Femur (tissue), 1 donor: ENCODE results near the gene NUDC.
"Not testable (repeated sequence)": the region's sequence is repeated elsewhere in the genome, so short reads cannot be mapped to it uniquely, and the experiment has no call there.

Experiments
- DNase-seq: peaks from one replicate; pipeline ENCODE4 v3.0.0-alpha.2; 2017

Gene NUDC

DNA sequence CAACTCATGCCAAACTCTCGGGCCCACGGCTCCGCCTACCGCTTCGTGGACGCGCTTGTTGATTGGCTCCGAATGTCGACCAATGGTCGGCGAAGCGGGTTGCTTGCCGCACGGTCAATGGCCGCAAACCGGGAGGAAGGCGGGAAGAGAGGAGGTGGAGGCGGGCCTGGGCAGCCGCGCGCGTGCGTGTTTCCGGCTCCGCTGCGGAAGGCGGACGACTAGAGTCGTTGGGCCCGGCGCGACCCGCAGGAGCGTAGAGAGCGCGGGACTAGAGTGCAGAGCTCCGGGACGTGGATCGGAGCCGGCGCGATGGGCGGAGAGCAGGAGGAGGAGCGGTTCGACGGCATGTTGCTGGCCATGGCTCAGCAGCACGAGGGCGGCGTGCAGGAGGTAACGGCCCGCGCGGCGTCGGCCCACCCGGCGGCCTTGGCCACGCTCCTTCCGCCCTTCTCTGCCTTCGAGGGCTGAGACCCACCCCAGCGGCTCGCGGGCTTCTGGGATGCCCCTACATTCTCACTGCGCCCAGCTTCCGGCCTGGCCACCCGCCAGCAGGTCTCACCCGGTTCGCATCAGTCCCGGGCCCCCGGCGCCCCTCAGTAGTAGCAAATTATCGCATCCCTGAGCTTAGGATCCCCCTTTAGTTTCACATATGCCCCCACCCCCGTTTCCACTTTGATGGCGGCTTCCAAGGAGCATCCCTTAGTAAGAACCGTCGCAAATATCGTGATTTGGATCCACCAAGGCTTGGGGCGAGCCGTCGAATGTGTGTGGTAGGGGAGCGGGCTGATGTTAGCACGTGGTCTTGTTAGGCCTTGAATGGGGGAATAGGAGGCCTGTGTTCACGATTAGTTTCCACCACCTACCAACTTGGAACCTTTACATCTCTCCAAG lies at the start of gene NUDC:
Gene NUDC, plus strand, starts transcription at position 204 of the 891 bp plus-strand sequence. Its CDS starts 106 bp downstream, at position 310.
- peak; percentile 98 for DNase-seq

DNA sequence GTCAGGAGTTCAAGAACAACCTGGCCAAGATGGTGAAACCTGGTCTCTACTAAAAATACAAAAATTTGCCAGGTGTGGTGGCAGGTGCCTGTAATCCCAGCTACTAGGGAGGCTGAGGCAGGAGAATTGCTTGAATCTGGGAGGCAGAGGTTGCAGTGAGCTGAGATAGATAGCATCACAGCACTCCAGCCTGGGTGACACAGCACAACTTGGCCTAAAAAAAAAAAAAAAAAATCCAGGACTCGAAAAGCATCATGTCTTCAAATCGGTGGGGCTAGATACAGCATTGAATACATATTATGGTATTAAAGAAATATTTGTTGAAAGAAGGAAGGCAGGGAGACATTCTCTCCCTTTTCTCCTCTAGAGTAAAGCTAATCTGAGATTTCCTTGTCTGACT lies 48.4 kb upstream of the NUDC start:
- DNase-seq = not testable (repeated sequence)

DNA sequence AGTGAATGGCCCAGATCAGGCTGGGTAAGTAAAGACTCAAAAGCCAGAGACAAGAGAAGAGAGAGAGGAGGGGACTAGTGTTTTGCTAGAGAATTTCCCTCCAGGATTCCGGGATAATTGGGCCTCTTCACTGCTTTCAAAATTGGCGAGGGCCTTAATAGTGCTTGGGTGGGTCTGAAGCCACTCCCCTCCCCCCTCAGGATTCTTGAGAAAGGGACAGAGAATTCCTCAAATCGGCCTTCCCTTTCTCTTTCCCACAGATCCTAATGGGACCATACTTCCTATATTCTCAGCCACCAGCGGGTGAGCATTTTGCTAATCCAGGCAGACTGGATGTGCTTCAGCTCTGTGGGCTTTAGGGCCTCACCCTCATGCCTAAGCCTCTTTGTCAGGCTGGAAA lies 46.6 kb upstream of the NUDC start:
- DNase-seq = no peak

DNA sequence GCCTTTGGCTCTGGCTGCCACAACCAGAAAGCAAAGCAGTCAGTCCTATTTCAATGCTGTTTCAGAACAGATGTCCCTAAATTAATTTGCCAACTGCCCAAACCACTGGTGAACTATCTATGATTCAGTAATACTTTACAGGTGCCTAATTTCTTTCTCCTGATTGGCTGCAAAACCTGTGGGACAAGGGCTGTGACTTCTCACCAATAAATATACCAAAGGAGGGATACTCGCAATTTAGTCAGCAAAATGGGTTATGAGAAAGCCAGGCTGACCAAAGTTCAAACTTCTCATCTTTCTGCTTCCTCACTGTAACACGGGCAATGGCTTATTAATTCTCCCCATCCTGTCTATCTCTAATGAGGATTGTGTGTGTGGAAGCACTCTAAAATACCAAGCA lies 44.2 kb upstream of the NUDC start:
- DNase-seq = no peak

DNA sequence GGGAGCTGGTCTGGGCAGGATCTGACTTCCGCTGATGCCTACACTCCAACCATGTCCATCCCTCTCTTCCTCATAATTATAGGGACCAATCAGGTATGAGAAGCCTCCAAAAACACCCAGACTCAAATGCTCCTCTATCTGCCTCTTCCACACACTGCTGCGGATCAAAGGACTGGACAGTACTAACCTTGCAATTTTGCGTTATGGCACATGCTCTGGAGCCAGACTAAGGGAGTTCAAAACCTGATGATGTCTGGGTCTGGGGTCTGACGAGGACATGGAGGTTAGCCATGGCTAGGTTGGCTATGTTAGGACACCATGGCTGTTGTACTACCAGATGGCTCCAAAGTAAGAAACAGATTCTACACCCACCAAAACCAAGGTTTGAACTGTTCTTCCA lies 41.8 kb upstream of the NUDC start:
- no peak for DNase-seq

DNA sequence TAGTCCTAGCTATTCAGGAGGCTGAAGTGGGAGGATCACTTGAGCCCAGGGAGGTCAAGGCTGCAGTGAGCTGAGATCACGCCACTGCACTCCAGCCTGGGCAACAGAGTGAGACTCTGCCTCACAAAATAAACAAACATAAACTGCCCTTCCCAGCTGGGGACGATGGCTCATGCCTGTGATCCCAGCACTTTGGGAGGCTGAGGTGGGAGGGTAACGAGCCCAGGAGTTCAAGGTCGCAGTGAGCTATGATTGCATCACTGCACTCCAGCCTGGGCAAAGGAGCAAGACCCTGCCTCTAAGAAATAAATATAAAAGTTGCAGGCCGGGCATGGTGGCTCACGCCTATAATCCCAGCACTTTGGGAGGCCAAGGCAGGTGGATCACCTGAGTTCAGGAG lies 39.9 kb upstream of the NUDC start:
- DNase-seq = not testable (repeated sequence)

DNA sequence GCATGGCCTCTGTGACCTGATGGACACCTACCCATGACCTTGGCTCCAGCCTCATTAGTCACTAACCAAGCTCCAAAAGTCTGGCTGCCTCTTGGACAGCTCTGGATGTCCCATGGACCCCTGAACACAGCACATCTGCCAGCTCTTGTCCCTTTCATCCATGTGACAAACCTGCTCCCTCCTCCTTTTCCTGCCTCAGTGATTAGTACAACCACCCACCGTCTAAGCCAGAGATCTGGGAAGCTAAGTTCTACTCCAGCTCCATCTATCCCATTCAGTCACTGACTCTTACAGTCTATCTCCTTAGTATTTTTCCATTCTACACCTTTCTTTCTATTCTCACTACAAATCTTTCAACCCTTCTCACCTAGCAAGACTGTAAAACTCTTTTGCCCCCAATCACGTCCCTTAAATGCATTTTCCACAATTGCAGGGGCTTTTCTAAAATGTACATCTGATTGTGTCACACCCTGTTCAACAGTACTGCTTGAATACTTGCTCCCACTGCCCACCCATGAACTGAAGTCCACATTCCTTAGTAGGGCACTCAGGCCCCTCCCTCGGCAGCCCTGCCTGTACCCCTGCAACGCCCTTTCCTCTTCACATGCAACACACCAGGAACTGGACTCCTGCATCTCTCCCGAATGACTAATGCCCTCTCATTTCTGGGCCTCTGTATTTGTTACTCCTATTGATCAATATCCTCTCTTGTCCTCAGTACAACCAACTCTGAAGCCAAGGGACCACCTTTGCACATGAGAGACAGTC lies 38.7 kb upstream of the NUDC start:
- no peak for DNase-seq

DNA sequence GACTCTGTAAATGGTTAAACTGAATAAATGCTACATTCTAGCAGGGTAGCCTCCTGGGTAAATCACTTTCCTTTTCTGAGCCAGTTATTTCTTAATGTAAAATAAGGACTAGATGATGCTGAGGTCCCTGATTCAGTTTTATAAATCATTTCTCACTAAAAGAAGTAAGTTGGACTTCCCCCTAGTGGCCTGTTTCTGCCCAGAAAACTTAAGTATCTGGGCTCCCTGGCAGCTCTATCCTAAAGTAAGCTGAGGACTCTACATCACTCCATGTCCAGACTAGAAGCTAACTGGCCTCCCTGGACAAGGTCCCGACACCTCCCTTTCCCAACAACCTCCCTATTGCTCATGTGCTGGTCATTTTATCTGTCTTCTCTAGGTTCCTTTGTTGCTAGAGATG lies 34.4 kb upstream of the NUDC start:
- no peak for DNase-seq

DNA sequence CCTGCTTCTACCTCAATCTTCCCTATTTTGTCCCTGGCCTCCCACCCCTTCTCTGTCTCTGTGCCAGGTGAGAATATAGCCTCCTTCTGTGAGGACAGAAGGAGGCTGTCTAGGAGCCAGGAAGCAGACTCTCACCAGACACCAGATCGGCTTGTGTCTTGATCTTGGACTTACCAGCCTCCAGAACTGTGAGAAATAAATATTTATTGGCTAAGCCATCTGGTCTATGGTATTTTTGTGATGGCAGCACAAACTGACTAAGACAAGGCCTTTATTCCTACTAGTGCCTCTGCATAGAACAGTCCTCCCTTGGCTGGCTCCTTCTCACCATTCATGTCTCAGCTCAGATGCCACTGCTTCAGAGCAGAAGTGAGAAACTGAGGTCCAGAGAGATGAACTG lies 33.3 kb upstream of the NUDC start:
- no peak for DNase-seq

DNA sequence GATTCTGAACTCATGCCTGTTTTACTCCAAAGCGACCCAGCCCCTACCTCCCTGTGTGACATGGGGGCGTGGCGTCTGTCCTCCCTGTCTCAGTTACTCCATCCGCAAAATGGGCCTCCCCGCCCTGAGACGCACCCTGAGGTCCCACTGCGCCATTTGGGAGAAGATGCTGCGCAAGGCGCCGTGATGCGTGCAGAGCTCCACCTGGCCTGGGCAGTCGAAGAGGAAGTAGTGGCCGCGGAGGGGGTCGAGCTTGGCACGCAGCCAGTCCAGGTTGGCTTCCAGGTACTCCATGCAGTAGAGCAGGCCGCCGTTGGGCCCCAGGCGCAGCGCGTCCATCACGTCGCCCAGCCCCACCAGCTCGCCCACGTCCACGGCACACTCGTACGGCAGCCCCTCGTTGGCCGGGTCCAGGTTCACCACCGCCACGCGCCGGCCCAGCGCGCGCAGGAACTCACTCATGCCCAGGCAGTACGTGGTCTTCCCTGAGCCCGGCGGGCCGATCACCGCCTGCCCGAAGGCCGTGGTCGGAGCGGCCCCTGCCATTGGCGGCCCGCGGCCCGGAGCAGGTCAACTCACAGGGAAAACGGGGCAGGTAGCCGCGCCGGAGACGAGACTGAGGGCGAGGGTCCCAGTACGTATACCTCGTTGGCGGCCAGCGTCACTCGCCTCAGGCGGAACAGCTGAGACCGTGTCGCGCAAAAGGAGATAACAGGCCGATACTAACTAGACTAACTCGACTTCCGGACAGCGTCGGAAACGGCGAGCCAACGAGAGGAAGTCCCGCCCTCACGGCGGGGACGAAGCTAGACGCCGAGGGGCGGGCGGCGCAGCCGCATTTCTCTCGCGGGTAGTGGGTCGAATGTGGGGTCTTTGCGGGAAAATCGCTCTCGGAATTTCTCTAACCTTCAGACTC lies 31.7 kb upstream of the NUDC start, which contains the start of gene GPN2:
Gene GPN2, minus strand, starts transcription at position 733 of the 916 bp plus-strand sequence. Its CDS starts 187 bp downstream, at position 546.
- peak; percentile 90 for DNase-seq

DNA sequence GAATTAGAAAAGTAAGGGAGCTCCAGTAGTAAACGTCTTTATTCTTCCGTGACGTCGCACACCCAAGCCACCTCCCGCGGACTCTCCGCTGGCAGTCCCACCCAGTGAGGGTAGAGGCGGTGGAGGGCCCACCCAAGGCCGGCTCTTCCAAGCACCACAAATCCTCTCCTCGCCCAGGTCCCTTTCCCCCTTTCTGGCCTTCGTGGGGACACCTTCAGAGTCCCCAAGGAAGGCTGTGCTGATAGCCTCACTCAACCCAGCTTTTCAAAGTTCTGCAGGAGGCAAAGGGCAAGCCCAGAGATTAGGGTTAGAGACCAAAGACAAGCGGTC lies 31.1 kb upstream of the NUDC start:
- DNase-seq = no peak

DNA sequence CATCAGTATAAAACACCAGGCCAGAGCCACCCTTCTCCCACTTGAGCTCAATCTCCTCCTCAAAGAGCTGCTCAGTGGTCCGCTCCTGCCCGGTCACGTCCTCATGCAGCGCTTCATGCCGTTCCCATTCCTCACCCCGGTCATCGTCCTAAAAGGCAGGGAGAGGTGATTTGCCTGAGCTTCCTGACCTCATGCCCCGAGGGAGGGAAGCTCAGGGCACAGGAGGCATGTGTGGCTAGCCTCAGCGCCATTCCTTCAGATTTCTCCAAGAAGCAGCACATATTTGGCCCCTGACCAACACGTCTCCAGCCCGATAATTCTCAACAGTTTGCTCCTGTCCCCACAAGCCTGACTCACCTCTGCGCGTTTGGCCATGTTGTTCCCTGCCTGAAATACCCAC lies 27.3 kb upstream of the NUDC start:
- DNase-seq = no peak

DNA sequence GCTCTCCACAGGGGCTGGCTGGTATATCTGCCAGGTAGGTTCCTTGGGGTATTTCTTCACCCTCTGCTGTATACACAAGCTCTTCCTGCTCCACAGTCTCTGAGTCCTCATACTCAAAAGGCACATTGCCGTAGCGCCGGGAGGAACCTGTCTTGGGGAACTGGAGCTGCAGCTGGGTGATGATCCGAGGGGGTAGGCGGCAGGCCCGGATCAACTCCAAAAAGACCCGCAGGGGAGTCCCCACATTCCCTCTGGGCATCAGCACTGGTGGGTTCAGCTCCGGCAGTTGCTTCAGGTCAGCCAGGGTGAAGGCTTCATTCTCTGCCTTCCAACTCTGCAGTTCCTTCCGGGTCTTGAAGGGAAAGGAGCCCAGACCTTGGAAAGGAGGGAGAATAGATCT lies 24.2 kb upstream of the NUDC start:
- no peak for DNase-seq

DNA sequence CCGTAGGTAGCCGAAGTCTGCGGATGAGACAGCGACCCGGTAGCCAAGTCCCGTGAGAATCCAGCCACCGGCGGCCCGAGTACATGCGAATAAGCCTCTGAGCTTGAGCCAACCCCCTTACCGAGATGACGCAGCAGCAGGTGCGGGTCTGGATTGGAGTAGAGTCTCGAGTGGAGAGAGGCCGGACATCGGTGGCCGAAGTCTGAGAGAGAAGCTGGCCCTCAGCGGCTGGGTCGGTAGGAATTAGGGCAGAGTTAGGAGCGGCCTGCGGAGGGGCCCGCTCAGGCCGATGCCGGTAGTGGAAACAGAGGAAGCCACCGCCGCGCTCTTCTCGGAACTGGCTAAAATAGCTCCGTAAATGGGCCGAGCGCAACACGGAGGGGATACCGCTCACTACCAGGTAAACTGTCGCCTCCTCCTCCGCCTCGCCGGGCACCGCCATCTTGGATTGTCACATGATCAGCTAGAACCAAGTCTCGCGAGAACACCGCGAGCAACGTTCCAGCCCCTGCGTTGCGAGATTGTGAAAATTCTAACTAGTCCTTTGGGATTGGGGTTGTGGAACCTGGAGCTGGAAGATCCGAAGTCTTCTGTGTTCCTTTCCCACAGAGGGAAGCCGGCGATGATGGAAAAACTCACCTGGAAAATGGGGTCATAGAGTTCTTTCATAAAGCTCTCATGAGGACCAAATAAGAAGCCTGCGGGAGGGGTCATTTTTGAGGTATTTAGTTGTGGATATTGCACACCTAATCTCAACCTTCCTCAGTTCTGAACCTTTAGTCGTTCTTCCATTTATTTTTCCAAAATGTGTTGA lies 21.3 kb upstream of the NUDC start, which contains the start of gene GPATCH3:
Gene GPATCH3, minus strand, starts transcription at position 467 of the 814 bp plus-strand sequence. Its CDS starts 25 bp downstream, at position 442.
- peak; percentile 93 for DNase-seq

DNA sequence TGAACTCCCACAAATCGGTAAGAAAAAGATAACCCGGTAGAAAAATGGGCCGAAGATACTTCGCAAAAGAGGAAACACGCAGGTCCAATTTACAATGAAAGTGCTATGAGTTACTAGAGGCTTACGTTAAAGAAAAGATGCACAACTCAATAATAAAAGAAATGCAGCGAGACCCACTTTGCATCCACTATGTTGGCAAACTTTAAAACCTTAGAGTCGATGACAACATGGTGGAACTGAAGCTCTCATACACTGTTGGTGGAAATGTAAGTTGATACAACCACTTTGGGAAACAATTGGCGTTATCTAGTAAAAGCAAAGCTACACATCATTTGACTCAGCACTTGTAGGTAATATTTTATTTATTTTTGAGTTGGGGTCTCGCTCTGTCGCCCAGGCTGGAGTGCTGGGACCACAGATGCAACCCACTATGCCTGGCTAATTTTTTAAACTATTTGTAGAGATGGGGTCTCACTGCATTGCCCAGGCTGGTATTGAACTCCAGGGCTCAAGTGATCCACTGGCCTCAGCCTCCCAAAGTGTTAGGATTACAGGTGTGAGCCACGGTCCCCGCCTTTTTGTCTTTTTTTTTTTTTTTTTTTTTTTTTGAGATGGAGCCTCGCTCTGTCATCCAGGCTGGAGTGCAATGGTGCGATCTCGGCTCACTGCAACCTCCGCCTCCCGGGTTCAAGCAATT lies 20.6 kb upstream of the NUDC start:
- DNase-seq = no peak

DNA sequence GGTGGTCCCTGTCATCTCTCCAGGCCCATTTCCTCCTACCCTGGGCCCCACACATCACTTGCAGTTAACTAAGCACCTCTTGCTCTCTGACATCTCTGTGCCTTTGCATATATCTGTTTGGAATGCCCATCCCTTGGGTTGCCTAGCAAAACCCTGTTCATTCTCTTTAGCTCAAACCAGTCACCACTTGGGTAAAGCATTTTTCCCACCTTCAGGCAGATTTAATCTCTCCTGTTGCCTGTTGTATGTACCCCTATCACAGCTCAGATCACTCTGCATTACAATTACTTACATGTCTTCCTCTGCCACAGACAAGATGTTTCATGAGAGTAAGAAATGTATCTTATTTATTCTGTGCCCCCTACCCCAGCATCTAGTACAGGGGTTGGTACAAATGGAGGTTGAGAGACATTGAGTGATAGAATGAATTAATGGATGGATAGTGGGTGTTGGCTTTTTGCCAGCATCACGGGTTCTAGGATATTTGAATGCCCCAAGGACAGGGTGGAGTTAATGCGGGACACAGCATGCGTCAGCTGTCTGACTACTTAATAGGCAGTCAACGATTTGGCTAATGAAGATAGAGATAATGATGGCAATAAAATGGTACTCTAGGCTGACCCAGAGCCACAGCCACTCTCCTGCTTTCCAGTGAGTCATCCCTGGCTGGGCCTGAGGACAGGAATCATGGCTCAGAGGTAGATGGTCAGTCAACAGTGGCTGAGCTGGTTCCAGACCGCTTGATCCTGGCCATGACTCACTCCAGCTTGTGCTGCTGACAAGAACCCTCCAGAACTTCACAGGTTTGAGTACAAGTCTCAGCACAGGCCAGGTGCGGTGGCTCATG lies 14.2 kb upstream of the NUDC start:
- DNase-seq = no peak

DNA sequence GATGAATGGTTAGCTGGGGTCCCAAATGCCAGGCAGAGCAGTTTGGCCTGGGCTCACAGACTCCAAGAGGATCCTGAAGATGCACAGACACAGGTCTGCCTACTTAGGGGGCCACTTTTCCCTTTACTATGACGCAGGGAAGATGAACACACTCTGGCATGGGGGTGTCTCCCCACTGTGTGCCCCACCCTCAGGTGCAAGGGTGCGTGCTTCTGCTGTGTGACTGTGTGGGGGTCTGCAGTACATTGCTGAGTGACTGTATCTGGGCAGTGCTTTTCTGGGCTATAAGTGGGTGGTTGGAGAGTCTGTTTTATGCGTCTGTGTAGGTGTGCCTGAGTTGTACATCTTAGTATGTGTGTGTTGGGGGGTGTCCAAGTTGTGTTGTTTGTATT lies 11.6 kb upstream of the NUDC start:
- DNase-seq = no peak

DNA sequence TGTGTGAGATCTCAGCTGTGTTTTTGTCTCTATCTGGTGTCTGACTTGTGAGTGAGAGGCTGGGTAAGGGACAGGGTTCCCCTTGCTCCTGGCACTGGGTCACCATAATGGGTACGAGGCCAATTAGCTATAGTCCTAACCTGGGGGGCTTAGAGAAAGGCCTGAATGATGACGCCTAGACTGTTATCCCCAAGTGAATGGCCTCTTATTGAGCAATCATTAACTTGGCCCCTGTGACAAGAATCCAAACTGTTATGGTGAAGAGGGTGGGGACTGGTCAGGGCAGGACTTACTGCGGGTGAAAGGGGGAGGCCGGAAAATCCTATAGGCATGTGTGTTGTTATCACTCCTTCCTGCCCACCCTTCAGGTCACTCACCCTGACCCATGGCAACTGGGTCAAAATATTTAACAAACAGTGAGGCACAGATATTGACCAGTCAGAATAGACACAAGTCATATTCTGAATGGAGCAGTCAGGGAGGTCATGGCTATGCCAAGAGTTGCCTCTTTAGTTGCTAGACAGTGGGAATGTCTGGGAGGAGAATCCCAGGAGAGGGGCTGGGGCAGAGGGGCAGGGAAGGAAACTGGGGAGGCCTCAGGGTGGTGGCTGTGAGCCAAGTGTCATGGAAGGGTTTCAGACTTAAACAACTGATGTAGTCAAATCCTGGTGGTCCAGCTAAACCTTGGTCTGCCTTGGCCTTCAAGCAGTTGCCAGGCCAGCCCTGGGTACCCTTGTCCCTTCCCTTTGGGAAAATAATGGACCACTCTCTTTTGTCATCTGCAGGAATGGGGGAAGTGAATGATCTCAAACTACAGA lies 11.0 kb upstream of the NUDC start:
- no peak for DNase-seq

DNA sequence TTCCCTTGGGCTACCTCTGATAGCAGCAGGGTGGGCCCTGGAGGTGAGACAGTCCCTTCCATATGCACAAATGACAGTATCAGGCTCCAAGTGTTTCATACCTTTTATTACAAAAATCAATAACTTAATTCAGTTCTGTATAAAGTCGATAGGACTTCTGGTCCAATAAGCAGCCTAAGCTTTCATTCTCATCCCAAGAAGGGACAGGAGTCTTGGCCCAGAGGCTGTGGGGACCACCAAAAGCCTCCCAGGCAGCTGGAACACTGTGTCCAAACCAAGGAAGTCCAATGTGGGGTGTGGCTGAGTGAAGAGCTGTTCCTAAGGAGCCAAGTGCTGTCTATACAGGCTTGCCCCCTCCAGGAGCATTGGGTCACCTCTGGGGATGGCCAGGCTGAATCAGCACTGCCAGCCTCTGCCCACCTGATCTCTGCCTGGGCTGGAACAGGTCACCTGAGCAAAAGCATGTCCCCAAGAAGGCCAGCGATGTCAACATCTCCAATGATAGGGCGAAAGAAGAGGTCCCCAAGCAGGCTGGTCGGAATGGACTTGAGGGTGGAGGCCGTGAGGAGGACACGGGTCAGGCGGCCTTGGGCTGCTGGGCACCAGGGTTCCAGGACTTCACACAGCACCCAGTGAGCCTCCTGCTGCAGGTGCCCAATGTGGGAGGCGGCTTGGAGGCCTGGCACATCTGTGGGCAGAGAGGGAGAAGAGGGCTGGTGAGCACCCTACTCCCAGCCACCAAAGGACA lies 10.0 kb upstream of the NUDC start:
- DNase-seq = no peak
